Measurements from ENCODE around the gene DNAH9. TPM values are rescaled to one million over a fixed set of nuclear protein-coding genes. Genes with fewer than 3 reads are reported as not detected.

Gene DNAH9
- polyA plus RNA-seq, 1 donor (not counting 4 experiments of a cell fraction or from before 2014, with no cell fraction given), result 0.42 TPM

- H3K9ac ChIP-seq (ENCODE audit: control insufficient read depth, extremely low read depth, insufficient read depth, low read length), result no peak overlapping the region
- FAIRE-seq (no peak), DNase-seq (ENCODE audit: low read depth, low spot score) (no peak)
- no peaks in the 10 kb centered on the region for H3K79me2 ChIP-seq (ENCODE audit: control insufficient read depth, insufficient read depth, low read length)
- H3K9me3 ChIP-seq (ENCODE audit: control insufficient read depth, low read depth, low read length), result no peaks in the 10 kb centered on the region
- no peaks in the 10 kb centered on the region for H4K20me1 ChIP-seq (ENCODE audit: control insufficient read depth, extremely low read depth, insufficient read depth, low read length)
- H3K4me1 ChIP-seq (ENCODE audit: control insufficient read depth, extremely low read depth, insufficient read depth, low read length), result peaks cover 9% of the 10 kb centered on the region
- H3K9me1 ChIP-seq (ENCODE audit: control insufficient read depth, extremely low read depth, insufficient read depth, low read length), result no peaks in the 10 kb centered on the region
- no peaks in the 10 kb centered on the region for H3K36me3 ChIP-seq (ENCODE audit: control insufficient read depth in 2 of 2, extremely low read depth in 1 of 2, insufficient read depth in 2 of 2, low read length in 2 of 2)
- TF ChIP-seq CTCF (optimal IDR thresholded peaks at IDR 0.05 in 1 of 3, IDR thresholded peaks at IDR 0.05 in 1 of 3, conservative IDR thresholded peaks at IDR 0.05 in 1 of 3; ENCODE audit: extremely low read depth in 1 of 3, insufficient read depth in 2 of 3, low read length in 3 of 3) (no peak), EZH2 (IDR thresholded peaks at IDR 0.05; ENCODE audit: low read length) (no peak)
- peak overlapping the region; percentile 25 for H3K27ac ChIP-seq (ENCODE audit: control insufficient read depth, insufficient read depth, low read length)
- peak overlapping the region; percentile 39 for H3K4me2 ChIP-seq (ENCODE audit: control insufficient read depth, extremely low read depth, insufficient read depth, low read depth, low read length)
- dilution Hi-C loops (cut with MboI; ENCODE audit: extremely low pct_ligation_motif_present, low sequenced_read_pairs), result no loop called here
- H3K27me3 ChIP-seq (ENCODE audit: control insufficient read depth, extremely low read depth, insufficient read depth, low read length), result no peaks in the 10 kb centered on the region
- H3K4me3 ChIP-seq (ENCODE audit: control insufficient read depth in 2 of 3, extremely low read depth in 1 of 3, insufficient read depth in 2 of 3, low read depth in 1 of 3, low read length in 3 of 3), result no peak overlapping the region
- H2AFZ ChIP-seq (ENCODE audit: control insufficient read depth, low read length), result peak overlapping the region; percentile 81
Measured at GRCh38 chr17:11853321-11854151, 255.3 kb downstream of the DNAH9 start.

DNA sequence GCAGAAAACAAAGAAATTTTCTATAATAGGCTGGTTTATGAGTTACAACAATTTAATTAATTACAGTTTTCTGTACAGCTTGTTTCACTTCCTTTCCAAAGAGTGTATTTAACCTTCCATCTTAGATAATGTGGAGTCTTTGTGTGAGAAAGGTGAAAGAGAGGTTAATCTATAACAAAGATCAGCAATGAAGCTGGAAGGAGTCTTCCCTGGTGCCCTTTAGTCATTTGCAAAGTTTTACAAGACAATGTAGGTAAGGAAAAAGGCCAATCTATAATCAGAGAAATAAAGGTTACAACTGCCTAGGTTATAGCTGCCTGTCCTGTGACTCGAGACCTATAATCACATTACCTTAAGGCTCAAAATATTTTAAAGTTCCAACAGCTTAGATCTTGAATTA is 257.0 kb downstream of the DNAH9 start:
- no peak overlapping the region for H2AFZ ChIP-seq (ENCODE audit: control insufficient read depth, low read length)
- no peak overlapping the region for H3K9ac ChIP-seq (ENCODE audit: control insufficient read depth, extremely low read depth, insufficient read depth, low read length)
- no peak for DNase-seq (ENCODE audit: low read depth, low spot score)
- no peaks in the 10 kb centered on the region for H3K79me2 ChIP-seq (ENCODE audit: control insufficient read depth, insufficient read depth, low read length)
- H3K9me3 ChIP-seq (ENCODE audit: control insufficient read depth, low read depth, low read length), result no peaks in the 10 kb centered on the region
- no peak for FAIRE-seq
- dilution Hi-C loops (cut with MboI; ENCODE audit: extremely low pct_ligation_motif_present, low sequenced_read_pairs), result no loop called here
- TF ChIP-seq CTCF (optimal IDR thresholded peaks at IDR 0.05 in 1 of 3, IDR thresholded peaks at IDR 0.05 in 1 of 3, conservative IDR thresholded peaks at IDR 0.05 in 1 of 3; ENCODE audit: extremely low read depth in 1 of 3, insufficient read depth in 2 of 3, low read length in 3 of 3) (no peak), EZH2 (IDR thresholded peaks at IDR 0.05; ENCODE audit: low read length) (no peak)
- H3K4me1 ChIP-seq (ENCODE audit: control insufficient read depth, extremely low read depth, insufficient read depth, low read length), result peaks cover 9% of the 10 kb centered on the region
- no peak overlapping the region for H3K4me2 ChIP-seq (ENCODE audit: control insufficient read depth, extremely low read depth, insufficient read depth, low read depth, low read length)
- no peak overlapping the region for H3K4me3 ChIP-seq (ENCODE audit: control insufficient read depth in 2 of 3, extremely low read depth in 1 of 3, insufficient read depth in 2 of 3, low read depth in 1 of 3, low read length in 3 of 3)
- H4K20me1 ChIP-seq (ENCODE audit: control insufficient read depth, extremely low read depth, insufficient read depth, low read length), result no peaks in the 10 kb centered on the region
- no peak overlapping the region for H3K27ac ChIP-seq (ENCODE audit: control insufficient read depth, insufficient read depth, low read length)
- H3K27me3 ChIP-seq (ENCODE audit: control insufficient read depth, extremely low read depth, insufficient read depth, low read length), result no peaks in the 10 kb centered on the region
- no peaks in the 10 kb centered on the region for H3K36me3 ChIP-seq (ENCODE audit: control insufficient read depth in 2 of 2, extremely low read depth in 1 of 2, insufficient read depth in 2 of 2, low read length in 2 of 2)
- no peaks in the 10 kb centered on the region for H3K9me1 ChIP-seq (ENCODE audit: control insufficient read depth, extremely low read depth, insufficient read depth, low read length)
